ENCODE data around the gene TTLL9.

DNA sequence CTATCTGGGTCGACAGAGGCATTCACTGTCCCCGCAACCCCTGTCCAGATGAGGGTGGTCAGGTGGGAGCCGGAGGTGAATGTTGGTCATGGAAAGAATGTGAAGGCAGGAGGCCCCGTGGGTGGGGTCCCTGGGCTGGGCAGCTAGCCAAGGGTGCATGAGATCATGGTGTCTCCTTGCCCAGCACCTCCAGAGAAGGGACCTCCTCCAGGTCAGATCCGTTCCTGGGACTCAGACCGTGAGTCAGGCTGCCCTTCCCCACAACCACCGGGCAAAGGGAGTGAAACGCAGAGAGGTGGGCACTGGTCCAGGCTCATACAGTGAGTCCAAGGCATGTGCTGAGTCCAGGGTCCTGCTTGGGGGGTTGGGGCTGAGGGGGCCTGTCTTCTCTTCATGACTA is 28.5 kb upstream of the TTLL9 start:
- TF ChIP-seq, protein P1, sequence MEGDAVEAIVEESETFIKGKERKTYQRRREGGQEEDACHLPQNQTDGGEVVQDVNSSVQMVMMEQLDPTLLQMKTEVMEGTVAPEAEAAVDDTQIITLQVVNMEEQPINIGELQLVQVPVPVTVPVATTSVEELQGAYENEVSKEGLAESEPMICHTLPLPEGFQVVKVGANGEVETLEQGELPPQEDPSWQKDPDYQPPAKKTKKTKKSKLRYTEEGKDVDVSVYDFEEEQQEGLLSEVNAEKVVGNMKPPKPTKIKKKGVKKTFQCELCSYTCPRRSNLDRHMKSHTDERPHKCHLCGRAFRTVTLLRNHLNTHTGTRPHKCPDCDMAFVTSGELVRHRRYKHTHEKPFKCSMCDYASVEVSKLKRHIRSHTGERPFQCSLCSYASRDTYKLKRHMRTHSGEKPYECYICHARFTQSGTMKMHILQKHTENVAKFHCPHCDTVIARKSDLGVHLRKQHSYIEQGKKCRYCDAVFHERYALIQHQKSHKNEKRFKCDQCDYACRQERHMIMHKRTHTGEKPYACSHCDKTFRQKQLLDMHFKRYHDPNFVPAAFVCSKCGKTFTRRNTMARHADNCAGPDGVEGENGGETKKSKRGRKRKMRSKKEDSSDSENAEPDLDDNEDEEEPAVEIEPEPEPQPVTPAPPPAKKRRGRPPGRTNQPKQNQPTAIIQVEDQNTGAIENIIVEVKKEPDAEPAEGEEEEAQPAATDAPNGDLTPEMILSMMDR (IDR thresholded peaks at IDR 0.05) = no peak
- TF ChIP-seq POLR2A (IDR thresholded peaks at IDR 0.05; ENCODE audit: low read depth) (no peak), POLR2AphosphoS5 (IDR thresholded peaks at IDR 0.05) (no peak), EP300 (IDR thresholded peaks at IDR 0.05) (no peak)
